NCI-H2081 (cell line): ENCODE data around the gene IL15.
A peak's percentile ranks its signal among the peaks of the same experiment; 100 is the strongest.
"Not testable (repeated sequence)": the region's sequence is repeated elsewhere in the genome, so short reads cannot be mapped to it uniquely, and the experiment has no call there.

Experiments
- DNase-seq, 2 experiments: peaks; one replicate each; lab custom pipeline; 2025; lab: John Stamatoyannopoulos, UW

IL15 gene

GRCh38 chr4:141703497-141703896, 67.1 kb downstream of the IL15 start:
- no peak for DNase-seq

GRCh38 chr4:141705048-141705746, 68.8 kb downstream of the IL15 start:
- no peak for DNase-seq

- DNase-seq, result no peak
Observed at GRCh38 chr4:141705747-141706377, 69.5 kb downstream of the IL15 start.

GRCh38 chr4:141706445-141706844, 70.1 kb downstream of the IL15 start:
- DNase-seq, result no peak

GRCh38 chr4:141711211-141711610, 74.8 kb downstream of the IL15 start:
- DNase-seq, result no peak

GRCh38 chr4:141713185-141713584, 76.8 kb downstream of the IL15 start:
- no peak for DNase-seq

- no peak for DNase-seq
Observed at GRCh38 chr4:141713771-141714445, 77.5 kb downstream of the IL15 start.

GRCh38 chr4:141719585-141719984, 83.2 kb downstream of the IL15 start:
- DNase-seq, result no peak

- no peak for DNase-seq
Observed at GRCh38 chr4:141721174-141721573, 84.8 kb downstream of the IL15 start.

- peak in 1 of 2 experiments; percentile 9 for DNase-seq
Observed at GRCh38 chr4:141724646-141725045, 88.3 kb downstream of the IL15 start.

- DNase-seq, result no peak
Observed at GRCh38 chr4:141727420-141727819, 91.0 kb downstream of the IL15 start.

- no peak for DNase-seq
Observed at GRCh38 chr4:141730805-141731204, 94.4 kb downstream of the IL15 start.

GRCh38 chr4:141731481-141731880, 95.1 kb downstream of the IL15 start:
- no peak for DNase-seq

GRCh38 chr4:141739636-141740035, 103.3 kb downstream of the IL15 start:
- no peak for DNase-seq

- no peak for DNase-seq
Observed at GRCh38 chr4:141746026-141746425, 109.6 kb downstream of the IL15 start.

GRCh38 chr4:141751806-141752205, 115.4 kb downstream of the IL15 start:
- DNase-seq, result not testable (repeated sequence)

GRCh38 chr4:141757287-141757686, 120.9 kb downstream of the IL15 start:
- no peak for DNase-seq

GRCh38 chr4:141759796-141760425, 123.5 kb downstream of the IL15 start:
- DNase-seq, result no peak

GRCh38 chr4:141761926-141762325, 125.5 kb downstream of the IL15 start:
- no peak for DNase-seq

GRCh38 chr4:141763374-141763773, 127.0 kb downstream of the IL15 start:
- DNase-seq, result no peak

- no peak for DNase-seq
Observed at GRCh38 chr4:141768954-141769353, 132.6 kb downstream of the IL15 start.

GRCh38 chr4:141771889-141772830, 135.8 kb downstream of the IL15 start:
- DNase-seq, result no peak
